Epithelial cell of esophagus (primary cell): ENCODE measurements around the gene GIMAP1.

ENCODE experiments used
- DNase-seq: peaks from one replicate; pipeline ENCODE4 v3.0.0; 2010; ENCODE audit warnings: low read depth
- H3K4me3 ChIP-seq: 2 replicates; pipeline ENCODE4 v1.5.1; 2011; ENCODE audit warnings: mild to moderate bottlenecking, low read length, control low read depth
- CTCF ChIP-seq: IDR thresholded peaks from 2 replicates; pipeline ENCODE4 v1.5.1; 2011; ENCODE audit warnings: low read depth, mild to moderate bottlenecking, low read length, control low read depth, inconsistent platforms; ENCODE audit not compliant: insufficient read depth; ENCODE audit errors: missing control alignments

The GIMAP1 gene

GRCh38 chr7:150755473-150756099, 39.2 kb downstream of the GIMAP1 start:
- DNase-seq = no peak
- no peak for TF ChIP-seq CTCF
- H3K4me3 ChIP-seq = no peak overlapping the region

GRCh38 chr7:150756166-150756565, 39.8 kb downstream of the GIMAP1 start:
- TF ChIP-seq CTCF = no peak
- H3K4me3 ChIP-seq = no peak overlapping the region
- no peak for DNase-seq

- no peak overlapping the region for H3K4me3 ChIP-seq
- no peak for TF ChIP-seq CTCF
- DNase-seq = peak; percentile 34
Observed at GRCh38 chr7:150756858-150757257, 40.4 kb downstream of the GIMAP1 start.

- no peak for TF ChIP-seq CTCF
- no peak overlapping the region for H3K4me3 ChIP-seq
- no peak for DNase-seq
Observed at GRCh38 chr7:150759479-150759878, 43.1 kb downstream of the GIMAP1 start.

DNA sequence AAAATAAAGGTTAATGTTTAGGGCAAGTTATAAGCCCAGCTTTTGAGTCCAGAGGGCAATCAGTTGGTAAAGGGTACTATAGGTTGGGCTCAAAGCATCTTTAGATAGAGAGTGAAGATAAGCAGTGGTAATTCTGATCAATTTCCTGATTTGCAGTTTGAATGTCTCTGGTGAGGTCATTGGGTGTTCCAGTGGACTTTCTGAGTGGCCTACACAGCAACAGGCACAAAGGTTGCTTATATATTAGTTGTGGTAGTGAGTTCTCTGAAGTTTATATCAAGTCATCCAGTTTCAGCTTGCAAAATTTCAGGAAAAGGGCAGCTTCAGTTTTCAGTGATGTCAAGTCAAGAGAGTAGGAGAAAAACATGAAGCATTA, 49.9 kb downstream of the GIMAP1 start:
- DNase-seq = no peak
- no peak for TF ChIP-seq CTCF
- no peak overlapping the region for H3K4me3 ChIP-seq

DNA sequence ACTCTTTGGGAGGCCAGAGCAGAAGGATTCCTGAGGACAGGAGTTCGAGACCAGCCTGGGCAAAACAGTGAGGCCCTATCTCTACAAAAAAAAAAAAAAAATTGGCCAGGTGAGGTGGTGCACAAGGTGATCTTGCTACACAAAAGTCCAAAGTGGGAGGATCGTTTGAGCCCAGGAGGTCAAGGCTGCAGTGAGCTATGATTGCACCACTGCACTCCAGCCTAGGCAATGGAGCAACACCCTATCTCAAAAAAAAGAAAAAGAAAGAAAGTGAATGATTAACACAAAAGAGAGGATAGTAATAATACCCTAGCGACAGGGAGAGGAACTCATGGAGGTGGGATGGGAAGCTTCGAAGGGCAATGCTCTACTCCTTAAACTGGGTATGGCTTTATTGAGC, 53.4 kb downstream of the GIMAP1 start:
- DNase-seq = no peak
- H3K4me3 ChIP-seq = no peak overlapping the region
- TF ChIP-seq CTCF = no peak
